Activated CD8-positive, alpha-beta memory T cell treated with anti-CD3 and anti-CD28 coated beads for 4 hours (primary cell): ENCODE data around the gene SYNM.

Experiments
- DNase-seq, 2 donors: peaks; one replicate each; pipeline ENCODE4 v3.0.0-alpha.2; 2020; ENCODE audit warnings: low read depth in 2 of 2

SYNM gene

DNA sequence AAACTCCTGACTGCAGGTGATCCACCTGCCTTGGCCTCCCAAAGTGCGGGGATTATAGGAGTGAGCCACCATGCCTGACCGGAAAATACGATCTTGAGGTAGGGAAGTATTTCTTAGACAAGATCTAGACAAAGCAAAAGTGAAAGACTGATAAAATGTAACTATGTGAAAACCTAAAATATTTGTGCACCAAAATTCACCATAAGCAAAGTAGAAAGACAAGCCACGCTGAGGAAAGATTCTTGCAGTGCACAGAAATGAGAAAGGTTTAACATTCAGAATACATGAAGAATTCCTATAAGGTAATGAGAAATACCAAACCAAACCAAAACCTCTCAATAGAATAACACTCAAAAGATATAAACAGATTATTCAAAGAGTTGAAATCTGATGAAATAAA is 35.7 kb downstream of the SYNM start:
- DNase-seq, result no peak

DNA sequence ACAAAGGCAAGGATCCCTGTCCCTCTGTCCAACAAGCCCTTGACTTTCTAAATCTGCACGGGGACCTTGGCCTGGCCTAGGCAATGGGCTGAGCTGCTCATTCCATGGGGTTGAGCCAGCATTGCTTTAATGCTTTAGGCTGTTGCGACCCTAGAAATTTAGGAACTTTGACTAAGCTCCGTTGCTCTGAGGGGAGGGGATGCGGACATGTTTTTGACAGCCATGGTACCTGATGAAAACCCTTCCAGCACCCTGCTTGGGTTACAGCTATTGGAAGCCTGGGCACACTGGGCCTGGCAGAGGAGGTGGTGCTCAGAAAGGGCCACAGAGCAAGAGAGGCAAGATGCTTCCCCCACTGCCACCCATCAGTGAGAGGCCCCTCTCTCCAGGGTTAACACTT is 37.1 kb downstream of the SYNM start:
- no peak for DNase-seq

DNA sequence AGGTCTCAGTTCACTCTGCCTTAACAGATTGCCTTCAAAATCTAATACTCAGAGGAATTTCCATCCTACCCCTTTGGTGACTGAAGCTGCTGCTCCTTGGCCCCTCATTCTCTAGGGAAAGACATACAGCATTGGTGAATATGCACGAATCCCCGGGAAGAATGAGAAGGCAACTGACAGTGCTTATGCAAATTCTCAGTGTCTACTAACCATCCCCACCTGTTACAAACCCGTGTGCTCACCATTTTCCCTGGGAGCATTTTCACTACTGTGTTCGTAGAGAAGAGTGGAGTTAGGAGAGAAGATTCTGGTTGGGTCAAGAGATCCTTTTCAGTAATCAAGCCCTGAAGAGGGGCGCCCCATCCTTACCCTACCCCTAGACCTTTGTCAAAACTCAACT is 37.7 kb downstream of the SYNM start:
- no peak for DNase-seq

DNA sequence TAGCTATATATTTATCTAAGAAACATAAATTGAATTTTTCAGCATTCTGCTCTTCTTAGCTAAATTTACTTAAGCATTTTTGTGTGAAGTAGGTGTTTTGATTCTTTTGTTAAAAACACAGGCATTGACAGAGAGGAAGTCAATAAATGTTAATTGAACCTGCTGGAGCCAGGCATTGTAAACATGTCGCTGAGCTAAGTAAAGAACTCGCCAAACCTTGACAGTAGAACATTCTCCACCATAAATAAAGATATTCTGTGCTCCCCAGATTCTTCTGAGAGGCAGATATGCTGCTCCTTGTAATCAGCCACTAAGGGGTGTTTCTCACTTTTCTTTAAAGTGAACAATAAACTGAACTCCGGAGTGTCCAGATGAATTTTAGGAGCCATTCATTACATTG is 38.4 kb downstream of the SYNM start:
- no peak for DNase-seq

DNA sequence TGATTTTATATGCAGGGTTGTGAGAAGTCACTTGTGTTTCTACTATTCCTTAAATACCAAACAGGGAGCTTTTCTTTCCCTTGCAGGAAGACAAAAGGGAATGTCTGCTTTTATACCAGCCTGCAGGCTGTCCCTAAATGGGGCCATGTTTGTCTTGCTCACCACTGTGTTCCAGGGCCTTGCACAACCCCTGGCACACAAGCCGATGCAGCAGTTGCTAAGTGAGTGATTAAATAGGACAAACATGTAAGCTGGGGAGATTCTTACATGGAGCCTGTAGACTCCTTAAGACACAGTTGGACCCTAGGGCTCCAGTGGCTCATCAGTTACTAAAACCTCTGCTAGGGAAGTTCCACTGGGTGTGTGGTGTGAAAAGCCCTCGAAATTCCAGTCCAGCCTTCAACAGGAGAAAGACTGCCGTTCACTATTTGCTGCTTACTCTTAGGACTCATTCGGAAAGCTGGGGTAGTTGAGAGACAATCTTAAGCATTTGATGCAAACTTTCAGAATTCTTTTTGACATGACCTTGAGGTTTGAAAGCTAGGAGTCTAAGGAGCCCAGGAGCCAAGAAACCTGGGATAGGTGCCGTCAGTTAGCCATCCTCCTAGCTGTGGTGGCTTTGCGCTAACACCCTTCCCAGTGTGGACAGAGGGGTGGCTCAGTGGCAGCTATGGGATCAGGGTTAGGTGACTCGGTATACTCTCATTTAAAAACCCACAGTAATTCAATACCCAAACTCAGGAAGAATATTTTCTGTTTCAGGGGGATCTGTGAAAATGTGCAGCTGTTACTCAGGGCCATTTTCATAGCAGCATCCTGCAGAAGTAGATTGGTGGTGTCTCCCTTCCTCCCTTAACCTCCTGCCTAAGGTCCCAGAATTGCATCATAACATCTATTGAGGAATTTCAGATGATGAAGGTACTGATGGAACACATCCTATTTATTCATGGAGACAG is 39.1 kb downstream of the SYNM start:
- no peak for DNase-seq

DNA sequence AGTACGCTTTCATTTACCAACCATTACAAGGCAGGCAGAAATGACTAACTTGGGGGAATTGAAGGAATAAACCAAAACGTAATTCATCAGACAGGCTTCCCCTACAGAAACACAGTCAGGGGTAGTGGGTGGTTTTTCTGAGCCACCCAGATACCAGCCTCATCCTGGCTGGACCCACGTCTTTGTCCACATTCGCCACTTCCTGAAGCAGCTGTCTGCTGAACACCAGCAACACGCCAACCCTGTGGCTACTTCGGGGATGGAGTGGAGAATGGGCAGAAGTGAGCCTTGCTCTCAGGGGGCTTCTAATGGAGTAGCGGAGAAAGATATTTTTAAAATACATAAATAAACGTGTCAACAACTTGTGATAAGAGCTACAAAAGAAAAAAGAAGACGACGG is 40.1 kb downstream of the SYNM start:
- DNase-seq, result no peak

DNA sequence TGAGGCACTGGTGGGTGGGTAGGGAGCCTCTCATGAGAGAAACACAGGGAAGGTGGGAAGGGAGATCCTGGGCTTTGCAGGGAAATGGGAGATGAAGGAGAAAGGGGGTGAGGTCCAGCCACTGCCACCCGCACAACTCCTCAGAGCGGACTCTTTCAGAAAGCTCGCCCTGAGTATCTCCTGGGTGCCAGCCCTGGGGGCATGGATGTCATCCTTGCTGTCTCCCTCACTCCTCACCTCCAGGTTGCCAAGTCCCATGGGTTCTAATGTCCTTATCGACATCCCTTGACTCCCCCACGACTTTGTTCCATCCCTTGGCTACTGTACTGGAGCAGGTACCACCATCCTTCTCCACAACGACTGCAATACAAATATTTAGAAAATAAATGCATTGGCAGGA is 40.9 kb downstream of the SYNM start:
- DNase-seq, result no peak

DNA sequence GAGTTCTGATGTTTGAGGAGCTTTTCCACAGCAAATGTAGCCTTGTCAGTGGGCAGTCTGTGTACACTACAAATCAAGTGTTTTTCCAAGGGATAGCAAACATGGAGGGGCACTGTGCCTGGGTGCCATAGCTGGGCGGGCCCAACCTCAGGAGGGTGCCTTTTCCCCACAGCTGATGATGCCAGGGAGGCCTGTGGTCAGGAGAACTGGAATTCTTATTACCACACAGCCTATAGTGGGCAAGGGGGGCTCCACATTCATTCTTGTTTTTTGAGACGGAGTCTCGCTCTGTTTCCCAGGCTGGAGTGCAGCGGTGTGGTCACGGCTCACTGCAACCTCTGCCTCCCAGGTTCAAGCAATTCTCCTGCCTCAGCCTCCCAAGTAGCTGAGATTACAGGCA is 41.8 kb downstream of the SYNM start:
- DNase-seq, result no peak

DNA sequence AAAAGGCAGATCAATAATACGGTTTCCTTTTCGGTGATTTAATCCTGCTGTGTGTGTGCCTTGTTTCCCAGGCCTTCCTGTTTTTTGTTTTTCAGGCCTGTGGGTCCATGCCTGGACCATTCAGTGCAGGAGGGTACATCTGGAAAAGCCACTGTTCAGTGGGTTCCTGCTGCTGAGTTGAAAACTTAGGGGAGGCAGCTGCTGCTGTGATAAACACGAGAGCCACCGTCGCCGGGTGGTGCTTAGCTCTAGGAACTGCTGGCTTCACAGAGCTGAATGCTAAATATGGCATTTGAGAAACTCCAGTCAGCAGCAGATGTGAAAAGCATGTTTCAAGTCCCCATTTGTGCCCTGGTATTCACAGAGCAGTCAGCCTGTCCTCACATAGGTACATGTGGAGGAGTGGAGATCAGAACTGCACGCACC is 44.0 kb downstream of the SYNM start:
- no peak for DNase-seq

DNA sequence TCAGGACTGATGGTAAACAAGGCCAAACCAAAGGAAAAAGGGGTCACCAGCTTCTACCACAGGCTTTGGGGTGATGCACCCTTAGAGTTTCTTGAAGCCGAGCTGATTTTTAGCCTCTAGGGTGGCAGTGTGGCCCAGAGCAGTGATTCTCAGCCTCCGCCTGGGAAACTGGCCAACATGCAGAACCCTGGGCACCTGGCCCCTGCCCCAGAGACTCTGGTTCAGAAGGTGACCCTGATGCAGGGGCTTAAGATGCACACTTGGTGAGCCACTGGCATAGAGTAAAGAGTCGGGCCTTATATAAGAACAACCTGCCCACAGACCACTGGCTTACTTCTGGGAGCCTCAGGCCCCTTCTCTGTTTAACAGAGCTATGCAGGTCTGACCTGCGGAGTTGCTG is 44.5 kb downstream of the SYNM start:
- DNase-seq, result no peak

DNA sequence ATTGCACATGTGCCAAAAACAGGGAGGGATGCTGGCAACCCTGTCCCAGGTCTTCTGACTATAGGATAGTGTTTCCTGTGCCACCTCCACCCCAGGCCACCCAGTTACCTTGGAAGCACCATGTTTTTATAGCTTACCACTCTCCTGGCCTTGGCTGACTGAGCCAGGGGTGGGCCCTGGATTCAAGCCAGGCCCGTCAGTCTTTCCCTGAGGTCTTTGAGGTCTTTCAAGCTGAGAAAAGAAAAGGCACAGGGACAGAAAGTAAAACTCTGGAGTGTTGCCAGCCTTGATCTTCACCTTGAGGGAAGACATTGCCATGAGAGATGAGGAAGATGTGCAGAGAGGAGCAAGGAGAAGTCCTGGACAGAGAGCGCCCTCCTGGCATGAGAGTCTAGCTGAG is 46.3 kb downstream of the SYNM start:
- no peak for DNase-seq

DNA sequence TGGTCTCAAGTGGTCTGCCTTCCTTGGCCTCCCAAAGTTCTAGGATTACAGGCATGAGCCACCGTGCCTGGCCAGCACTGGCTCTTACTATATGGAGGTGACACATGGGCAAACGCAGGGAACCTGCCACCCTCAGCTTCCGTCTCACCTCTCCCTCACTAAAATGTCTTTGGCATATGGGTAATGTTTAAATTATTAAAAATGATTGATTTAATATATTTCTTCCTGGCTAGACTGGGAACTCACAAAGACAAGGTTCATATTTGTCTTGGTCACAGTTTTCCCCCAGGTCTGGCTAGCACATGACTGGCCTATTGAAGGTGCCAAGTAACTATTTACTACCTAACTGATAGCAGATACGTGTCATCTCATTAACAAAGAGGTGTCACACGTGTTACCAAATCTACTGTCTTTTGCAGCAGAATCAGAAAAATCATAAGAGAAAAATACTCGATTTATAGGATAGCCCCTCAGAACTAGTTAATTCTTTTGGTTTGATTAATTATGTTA is 48.2 kb downstream of the SYNM start:
- no peak for DNase-seq

DNA sequence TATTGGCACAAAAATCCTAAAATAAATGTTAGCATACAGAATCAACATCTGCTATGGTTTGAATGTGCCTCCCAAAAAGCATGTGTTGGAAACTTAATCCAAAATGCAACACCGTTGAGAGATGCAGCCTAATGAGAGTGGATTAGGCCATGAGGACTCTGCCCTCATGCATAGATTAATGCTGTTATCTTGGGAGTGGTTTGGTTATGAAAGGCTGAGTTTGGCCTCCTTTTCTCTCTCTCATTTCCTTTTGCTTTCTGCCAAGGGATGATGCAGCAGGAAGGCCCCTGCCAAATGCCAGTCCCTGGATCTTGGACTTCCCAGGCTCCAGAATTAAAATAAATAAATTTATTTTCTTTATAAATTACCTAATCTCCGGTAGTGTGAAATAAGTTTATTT is 49.4 kb downstream of the SYNM start:
- DNase-seq, result no peak

DNA sequence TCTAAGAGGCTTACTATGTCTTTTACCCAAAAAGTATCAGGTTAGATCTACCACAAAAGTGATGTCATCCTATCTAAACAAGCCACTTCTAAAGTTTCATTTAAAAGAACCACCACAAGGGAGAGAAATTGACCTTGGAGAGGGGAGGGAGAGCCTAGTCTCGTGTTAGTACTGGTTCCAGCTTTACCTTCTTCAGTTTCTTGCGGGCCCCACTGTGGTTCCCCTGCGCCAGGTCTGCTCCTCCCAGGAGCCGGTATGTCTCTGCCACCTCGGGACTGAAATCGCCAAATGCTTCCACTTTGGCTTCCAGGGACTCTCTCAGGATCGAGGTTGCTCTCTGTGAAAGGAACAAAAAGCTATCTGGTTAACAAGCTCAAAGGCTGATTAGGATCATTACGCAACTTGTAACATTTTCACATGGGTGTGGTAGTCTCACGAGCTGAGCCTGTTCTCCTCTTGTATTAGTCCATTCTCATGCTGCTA is 51.1 kb downstream of the SYNM start:
- DNase-seq, result no peak

DNA sequence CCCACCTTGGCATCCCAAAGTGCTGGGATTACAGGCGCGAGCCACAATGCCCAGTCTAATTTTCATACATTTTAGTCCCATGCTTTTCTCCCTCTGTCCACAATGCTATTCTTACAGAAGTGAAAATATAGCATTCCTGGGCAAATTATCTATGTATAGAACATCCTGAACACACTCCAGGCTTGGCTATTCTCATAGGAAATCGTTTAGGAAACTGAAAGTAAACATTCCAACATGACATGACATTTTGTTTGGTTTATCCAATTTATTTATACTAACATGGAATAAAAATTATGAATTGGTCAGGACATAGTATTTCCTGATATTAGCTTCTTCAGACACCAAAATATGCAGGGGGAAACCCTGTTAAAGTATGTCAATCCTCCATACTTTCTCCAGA is 52.6 kb downstream of the SYNM start:
- no peak for DNase-seq

DNA sequence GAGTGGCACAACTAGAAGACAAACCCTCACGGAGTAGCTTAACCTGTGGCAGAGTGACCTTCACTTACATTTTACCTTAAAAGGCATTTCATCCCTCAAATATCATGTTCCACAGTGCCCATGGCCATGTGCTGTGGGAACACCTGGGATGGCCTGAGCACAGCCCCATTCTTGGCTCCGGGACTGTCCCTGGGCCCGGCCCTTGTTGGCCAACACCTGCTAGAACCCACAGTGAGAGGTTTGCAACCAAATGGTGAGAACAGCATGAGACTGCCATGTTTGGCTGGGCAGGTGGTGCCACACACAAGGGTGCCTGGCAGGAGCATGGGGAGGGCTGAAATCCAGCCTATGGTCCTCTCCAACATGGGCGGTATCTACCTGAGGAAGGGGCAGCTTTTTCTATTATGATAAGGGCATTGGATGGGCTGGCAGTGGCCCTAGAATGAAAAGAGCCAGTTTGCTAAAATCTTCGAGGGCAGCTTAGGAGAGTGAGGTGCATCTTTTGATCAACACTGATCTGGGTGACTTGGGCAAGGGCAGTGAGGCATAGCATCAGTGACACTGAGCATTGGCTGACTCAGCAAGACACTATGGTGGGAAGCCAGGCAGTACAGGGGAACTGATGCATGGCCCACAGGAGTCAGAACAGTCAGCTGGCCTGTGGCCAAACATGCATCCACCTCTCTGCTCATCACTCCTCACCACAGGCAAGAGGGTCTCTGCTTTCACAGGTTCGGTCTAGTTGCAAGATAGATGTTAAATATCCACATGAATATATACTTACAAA is 53.9 kb downstream of the SYNM start:
- DNase-seq, result no peak

DNA sequence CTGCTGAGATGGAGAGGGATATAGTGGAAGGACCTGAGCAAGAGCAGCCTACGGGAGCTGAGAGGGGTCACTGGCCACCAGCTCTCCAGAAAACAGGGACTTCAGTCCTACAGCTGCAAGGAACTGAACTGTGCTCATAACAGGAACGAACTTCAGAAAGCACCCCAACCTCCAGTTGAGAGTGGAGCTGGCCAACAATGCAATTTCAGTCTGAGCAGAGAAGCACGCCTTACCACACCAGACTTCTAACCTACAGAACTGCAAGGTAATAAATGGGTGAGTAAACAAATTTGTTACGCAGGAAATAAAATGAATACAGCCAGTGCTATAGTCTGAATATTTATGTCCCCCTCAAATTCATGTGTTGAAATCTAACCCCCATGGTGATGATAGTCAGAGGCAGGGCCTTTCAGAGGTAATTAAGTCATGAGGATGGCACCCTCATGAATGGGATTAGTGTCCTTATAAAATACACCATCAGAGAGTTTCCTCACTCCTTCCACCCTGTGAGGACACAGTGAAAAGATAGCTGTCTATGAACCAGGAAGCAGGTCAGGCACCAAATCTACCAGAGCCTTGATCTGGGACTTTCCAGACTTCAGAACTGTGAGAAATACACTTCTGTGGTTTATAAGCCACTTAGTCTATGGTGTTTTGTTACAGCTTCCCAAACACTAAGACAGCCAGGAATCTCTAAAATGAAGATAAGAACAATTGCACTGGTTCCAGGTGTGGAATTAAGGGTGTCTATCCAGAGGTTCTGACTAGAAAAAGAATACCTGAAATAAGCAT is 58.6 kb downstream of the SYNM start:
- no peak for DNase-seq

DNA sequence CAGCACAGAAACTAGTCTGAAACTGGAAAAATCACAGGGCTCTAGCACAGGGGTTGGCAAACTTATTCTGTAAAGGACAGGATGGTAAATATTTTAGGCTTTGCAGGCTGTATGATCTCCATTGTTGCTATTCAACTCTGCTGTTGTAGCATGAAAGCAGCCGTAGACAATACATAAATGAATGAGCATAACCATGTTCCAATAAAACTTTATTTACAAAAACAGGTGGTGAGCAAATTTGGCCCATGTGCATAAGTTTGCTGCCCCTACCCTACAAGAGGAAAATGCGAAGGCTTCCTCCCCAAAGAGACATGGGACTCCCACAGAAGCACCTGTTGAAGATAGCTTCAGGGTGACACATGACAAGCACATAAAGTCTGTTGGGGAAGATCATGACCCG is 59.2 kb downstream of the SYNM start:
- no peak for DNase-seq

DNA sequence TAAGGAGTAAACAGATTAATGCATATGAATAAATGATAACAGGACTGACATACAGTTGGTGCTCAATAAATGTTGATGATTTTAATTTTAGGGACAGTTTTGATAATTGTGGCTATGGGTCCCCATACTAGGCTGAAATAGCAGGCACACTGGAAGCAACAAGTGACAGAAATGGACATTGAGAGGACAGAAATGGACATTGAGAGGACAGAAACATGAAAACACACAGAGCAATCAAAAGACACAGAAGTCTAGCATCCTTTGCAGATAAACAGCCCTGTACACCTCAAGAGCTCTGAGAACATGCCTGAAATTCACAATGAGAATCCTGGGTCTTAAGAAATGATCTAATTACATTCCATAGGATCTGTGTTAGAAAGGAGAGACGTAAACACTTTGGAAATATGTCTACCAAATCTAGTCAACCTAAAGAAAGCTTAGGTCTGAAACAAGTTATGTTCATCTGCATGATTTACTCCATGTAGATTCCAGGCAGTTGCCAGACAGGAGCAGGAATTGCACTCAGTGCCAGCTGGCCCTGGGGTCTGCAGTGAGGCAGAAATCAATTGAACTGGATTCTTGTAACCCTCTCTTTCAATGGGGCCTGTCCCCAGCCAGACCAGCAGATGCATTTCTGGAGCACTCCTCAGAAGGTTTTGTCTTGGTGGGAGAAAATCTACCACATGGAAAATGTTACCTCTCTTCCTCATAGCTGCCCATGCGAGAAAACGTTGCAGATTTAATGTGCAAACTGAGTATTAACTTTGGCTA is 60.3 kb downstream of the SYNM start:
- DNase-seq, result no peak

DNA sequence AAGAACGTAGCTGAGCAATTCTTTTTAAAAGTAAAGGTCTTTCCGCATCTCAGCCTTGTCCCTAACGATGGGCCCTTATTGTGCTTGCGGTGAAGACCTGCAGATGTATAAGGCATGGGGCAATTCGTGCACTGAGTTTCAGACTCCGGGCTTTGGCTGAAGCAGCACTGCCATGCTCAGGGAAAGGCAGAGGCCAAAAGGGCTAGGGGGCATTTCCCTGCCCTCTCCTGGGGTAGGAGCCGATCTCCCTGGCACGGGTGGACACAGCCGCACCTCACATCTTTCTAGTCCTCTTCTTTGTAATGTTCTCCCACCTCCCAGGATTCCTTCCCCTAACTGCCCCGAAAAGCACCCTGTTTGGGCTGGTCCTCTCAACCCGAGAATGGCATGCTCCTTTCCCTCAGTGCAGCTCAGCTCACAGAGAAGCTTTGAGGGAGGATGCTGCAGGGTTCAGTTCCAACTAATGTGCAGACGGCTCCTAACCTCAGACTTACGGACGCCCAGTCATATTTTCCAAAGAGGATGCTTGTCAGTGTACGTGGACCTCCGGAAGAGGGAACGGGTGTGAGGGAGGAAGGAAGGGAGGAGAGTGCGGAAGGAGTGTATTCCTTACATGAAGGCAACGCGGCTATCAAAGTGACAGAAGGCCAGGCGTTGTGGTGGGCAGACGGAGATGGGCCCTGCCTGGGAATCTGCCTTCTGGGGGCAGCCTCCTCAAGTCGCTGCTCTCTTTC is 61.2 kb downstream of the SYNM start:
- no peak for DNase-seq
